K562 (cell line): ENCODE results near the gene HSD3B7. TPM values are rescaled to one million over a fixed set of nuclear protein-coding genes. Genes with fewer than 3 reads are reported as not detected.

ENCODE experiments used
- GABPB1 ChIP-seq: sonication (generic); formaldehyde crosslinking; IDR thresholded peaks from 2 replicates; pipeline ENCODE4 v1.8.0; 2022; ENCODE audit warnings: mild to moderate bottlenecking, missing genetic modification reagents
- KLF6 ChIP-seq: fragments of 250-450 bp; sonication (Bioruptor Pico); IDR thresholded peaks from 2 replicates; pipeline ENCODE4 v1.4.0; 2020; ENCODE audit warnings: mild to moderate bottlenecking, moderate library complexity, borderline replicate concordance
- NFATC3 ChIP-seq: fragments of 450-650 bp; IDR thresholded peaks from 2 replicates; pipeline ENCODE4 v1.6.1; 2017; ENCODE audit warnings: mild to moderate bottlenecking
- RAD21 ChIP-seq, 2 experiments: fragments of 250-450 bp in 1 of 2; fragments of 450-650 bp in 1 of 2; sonication (Bioruptor Pico) in 1 of 2; formaldehyde crosslinking in 1 of 2; IDR thresholded peaks in 1 of 2; conservative IDR thresholded peaks in 1 of 2; 2 replicates each; pipeline versions ENCODE4 v1.4.0 to v1.8.0; 2020 to 2022; ENCODE audit warnings: mild to moderate bottlenecking in 2 of 2, moderate library complexity in 1 of 2
- SP1 ChIP-seq: sonication (generic); formaldehyde crosslinking; IDR thresholded peaks from 2 replicates; pipeline ENCODE4 v1.8.1; 2022; ENCODE audit warnings: mild to moderate bottlenecking, missing genetic modification reagents
- ZBTB7A ChIP-seq: IDR thresholded peaks from 2 replicates; pipeline ENCODE4 v1.6.1; 2011; ENCODE audit warnings: low read depth, mild to moderate bottlenecking, low read length, moderate library complexity, borderline replicate concordance; ENCODE audit not compliant: control insufficient read depth
- ZNF699 ChIP-seq: fragments of 250-450 bp; sonication (Bioruptor Pico); IDR thresholded peaks from 2 replicates; pipeline ENCODE4 v1.8.0; 2021; ENCODE audit warnings: mild to moderate bottlenecking, moderate library complexity; ENCODE audit not compliant: insufficient replicate concordance
- polyA plus RNA-seq, 8 experiments: library from polyadenylated mRNA; depleted of rRNA in 4 of 8; stranded (reverse) in 5 of 8; unstranded in 3 of 8; fragments of >200 nt; fragmentation: Nextera tagmentation in 2 of 8; fragmentation: Illumina TruSeq in 1 of 8; extraction: Ambion mirVana in 2 of 8; extraction: Trizol in 1 of 8; gene quantifications; 2 replicates each; pipeline versions ENCODE4 v1.2.1 to v1.2.3, GENCODE V29; 2011 to 2014; ENCODE audit warnings: inconsistent platforms in 1 of 8, missing spikeins in 1 of 8
- total RNA-seq, 7 experiments: library from RNA; depleted of rRNA in 6 of 7; stranded (reverse); fragments of >200 nt in 6 of 7; fragmentation: Illumina TruSeq in 2 of 7; extraction: Trizol in 2 of 7; gene quantifications; 2 replicates each; pipeline versions ENCODE4 v1.2.1 to v1.2.3, GENCODE V29; 2011 to 2021; ENCODE audit warnings: low replicate concordance in 1 of 7
- TF ChIP-seq, protein P1 (sequence below): sonication (generic); formaldehyde crosslinking; IDR thresholded peaks from 2 replicates; pipeline ENCODE4 v1.8.0; 2022; ENCODE audit warnings: missing genetic modification reagents, mild to moderate bottlenecking, borderline replicate concordance
- TF ChIP-seq, protein P2 (sequence below): fragments of 450-650 bp; conservative IDR thresholded peaks from 2 replicates; pipeline ENCODE4 v1.6.1; 2016; ENCODE audit warnings: missing genetic modification characterization, low read depth, mild to moderate bottlenecking, control low read depth, missing compliant biosample characterization
- TF ChIP-seq, protein P3 (sequence below): sonication (generic); formaldehyde crosslinking; IDR thresholded peaks from 2 replicates; pipeline ENCODE4 v1.4.0; 2020; ENCODE audit warnings: mild to moderate bottlenecking, missing genetic modification reagents
- TF ChIP-seq, protein P4 (sequence below): fragments of 250-450 bp; sonication (Bioruptor Pico); IDR thresholded peaks from 2 replicates; pipeline ENCODE4 v1.4.0; 2020; ENCODE audit warnings: mild to moderate bottlenecking, moderate library complexity
- TF ChIP-seq, protein P5 (sequence below): fragments of 250-450 bp; sonication (Bioruptor Pico); IDR thresholded peaks from 2 replicates; pipeline ENCODE4 v1.5.0; 2021; ENCODE audit warnings: mild to moderate bottlenecking, moderate library complexity

The HSD3B7 gene
- total and polyA plus RNA-seq, 9 of the 15 experiments (the other 6 are each of a cell fraction or from before 2014, with no cell fraction given) = 5.4 to 49.1 (median 23.0) TPM

DNA sequence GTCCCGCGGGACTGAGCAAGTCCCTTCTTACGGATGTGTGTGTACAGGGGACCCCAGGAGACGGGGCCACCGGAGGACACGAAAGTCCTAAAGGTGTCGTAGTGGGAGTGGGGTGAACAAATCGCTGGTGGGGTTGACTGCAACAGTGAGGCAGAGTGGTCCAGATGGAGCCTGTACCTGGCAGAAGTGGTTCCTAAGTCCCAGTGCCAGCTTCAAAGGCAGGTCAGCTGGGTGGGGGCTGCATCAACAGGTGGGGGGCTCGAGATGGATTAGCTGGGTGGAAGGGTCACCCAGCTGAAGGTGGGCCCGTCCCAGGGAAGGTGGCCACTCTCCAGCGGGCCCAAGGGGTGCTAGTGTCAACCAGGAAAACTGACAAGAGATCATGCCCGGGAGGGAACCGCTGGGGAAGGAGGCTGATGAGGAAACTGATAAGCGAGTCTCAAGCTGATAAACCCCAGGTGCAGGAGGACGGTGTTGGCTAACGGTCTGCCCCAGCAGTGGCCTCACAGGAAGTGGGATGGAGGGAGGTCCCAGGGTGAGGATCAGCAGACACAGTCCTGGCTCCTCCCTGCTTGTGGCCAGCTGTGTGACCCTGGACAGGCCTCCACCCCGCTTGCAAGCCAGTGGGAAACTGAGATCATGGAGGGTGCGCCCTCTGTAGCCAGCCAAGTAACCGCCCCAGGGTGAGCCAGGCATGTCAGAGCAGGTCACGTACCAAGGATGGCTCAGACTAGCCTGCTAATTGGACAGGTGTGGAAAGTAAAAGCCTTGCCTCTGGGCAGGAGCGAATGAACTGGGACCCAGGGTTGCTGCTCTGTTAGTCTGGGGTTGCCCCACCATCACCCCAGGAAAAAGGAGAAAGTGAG lies 35.1 kb upstream of the HSD3B7 start (continued):
- TF ChIP-seq, protein P1, sequence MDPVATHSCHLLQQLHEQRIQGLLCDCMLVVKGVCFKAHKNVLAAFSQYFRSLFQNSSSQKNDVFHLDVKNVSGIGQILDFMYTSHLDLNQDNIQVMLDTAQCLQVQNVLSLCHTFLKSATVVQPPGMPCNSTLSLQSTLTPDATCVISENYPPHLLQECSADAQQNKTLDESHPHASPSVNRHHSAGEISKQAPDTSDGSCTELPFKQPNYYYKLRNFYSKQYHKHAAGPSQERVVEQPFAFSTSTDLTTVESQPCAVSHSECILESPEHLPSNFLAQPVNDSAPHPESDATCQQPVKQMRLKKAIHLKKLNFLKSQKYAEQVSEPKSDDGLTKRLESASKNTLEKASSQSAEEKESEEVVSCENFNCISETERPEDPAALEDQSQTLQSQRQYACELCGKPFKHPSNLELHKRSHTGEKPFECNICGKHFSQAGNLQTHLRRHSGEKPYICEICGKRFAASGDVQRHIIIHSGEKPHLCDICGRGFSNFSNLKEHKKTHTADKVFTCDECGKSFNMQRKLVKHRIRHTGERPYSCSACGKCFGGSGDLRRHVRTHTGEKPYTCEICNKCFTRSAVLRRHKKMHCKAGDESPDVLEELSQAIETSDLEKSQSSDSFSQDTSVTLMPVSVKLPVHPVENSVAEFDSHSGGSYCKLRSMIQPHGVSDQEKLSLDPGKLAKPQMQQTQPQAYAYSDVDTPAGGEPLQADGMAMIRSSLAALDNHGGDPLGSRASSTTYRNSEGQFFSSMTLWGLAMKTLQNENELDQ = no peak
- TF ChIP-seq SP1 (CRISPR knock-in tag) = peak; percentile 75
- TF ChIP-seq ZBTB7A = peak; percentile 26; the same call in 1 of the 2 replicates
- TF ChIP-seq, protein P2, sequence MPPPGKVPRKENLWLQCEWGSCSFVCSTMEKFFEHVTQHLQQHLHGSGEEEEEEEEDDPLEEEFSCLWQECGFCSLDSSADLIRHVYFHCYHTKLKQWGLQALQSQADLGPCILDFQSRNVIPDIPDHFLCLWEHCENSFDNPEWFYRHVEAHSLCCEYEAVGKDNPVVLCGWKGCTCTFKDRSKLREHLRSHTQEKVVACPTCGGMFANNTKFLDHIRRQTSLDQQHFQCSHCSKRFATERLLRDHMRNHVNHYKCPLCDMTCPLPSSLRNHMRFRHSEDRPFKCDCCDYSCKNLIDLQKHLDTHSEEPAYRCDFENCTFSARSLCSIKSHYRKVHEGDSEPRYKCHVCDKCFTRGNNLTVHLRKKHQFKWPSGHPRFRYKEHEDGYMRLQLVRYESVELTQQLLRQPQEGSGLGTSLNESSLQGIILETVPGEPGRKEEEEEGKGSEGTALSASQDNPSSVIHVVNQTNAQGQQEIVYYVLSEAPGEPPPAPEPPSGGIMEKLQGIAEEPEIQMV = no peak
- TF ChIP-seq, protein P3, sequence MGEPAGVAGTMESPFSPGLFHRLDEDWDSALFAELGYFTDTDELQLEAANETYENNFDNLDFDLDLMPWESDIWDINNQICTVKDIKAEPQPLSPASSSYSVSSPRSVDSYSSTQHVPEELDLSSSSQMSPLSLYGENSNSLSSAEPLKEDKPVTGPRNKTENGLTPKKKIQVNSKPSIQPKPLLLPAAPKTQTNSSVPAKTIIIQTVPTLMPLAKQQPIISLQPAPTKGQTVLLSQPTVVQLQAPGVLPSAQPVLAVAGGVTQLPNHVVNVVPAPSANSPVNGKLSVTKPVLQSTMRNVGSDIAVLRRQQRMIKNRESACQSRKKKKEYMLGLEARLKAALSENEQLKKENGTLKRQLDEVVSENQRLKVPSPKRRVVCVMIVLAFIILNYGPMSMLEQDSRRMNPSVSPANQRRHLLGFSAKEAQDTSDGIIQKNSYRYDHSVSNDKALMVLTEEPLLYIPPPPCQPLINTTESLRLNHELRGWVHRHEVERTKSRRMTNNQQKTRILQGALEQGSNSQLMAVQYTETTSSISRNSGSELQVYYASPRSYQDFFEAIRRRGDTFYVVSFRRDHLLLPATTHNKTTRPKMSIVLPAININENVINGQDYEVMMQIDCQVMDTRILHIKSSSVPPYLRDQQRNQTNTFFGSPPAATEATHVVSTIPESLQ (CRISPR knock-in tag) = no peak
- TF ChIP-seq, protein P4, sequence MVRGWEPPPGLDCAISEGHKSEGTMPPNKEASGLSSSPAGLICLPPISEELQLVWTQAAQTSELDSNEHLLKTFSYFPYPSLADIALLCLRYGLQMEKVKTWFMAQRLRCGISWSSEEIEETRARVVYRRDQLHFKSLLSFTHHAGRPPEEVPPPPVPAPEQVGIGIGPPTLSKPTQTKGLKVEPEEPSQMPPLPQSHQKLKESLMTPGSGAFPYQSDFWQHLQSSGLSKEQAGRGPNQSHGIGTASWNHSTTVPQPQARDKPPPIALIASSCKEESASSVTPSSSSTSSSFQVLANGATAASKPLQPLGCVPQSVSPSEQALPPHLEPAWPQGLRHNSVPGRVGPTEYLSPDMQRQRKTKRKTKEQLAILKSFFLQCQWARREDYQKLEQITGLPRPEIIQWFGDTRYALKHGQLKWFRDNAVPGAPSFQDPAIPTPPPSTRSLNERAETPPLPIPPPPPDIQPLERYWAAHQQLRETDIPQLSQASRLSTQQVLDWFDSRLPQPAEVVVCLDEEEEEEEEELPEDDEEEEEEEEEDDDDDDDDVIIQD (CRISPR knock-in tag) = no peak
- peak; percentile 15; the same call in 1 of the 2 replicates for TF ChIP-seq KLF6 (CRISPR knock-in tag)
- TF ChIP-seq ZNF699 (CRISPR knock-in tag) = no peak
- TF ChIP-seq, protein P5, sequence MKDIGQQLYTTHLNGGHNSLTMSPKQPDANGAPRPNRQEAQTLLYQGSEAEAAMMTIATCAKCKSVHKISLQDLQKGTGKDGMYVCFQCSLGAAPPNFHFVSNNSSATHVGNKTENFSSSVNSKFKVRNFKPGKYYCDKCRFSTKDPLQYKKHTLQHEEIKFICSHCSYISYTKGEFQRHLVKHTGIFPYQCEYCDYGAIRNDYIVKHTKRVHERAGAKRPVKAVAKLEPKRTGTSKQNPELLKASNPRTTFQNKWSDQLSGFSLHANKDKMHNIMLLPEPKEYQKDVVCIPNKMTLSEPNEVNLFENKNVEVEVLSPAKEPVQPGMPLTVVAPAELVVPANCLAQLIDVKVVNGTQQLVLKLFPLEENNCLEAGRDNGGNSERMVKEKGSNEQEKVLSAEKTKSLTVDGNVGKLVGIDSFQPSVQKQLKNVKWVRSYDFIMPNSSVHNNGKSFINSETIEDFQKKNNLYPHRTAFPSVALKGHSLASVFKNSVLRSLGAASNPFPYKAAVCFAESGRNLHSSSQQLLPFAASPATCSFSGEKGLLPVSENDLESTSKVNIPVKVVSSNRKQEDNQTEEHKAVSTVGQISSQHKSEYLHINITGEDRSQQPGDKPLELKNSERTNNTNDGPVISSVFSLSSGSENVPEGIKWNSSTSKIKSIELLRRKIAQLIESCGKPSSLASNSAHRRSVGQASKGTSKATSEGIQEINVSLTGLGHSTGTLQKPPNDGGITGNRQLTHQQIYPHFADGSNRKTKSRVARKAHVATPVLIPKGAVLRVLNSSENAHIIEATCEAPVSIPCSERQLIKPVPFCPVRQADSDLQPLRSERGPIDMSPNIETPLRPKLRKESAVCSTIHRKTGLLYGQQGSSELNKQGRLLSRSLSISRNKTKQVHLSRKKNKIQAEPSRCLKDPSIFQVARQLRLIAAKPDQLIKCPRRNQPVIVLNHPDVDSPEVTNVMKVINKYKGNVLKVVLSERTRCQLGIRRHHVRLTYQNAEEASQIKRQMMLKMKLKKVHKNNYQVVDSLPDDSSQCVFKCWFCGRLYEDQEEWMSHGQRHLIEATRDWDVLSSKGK (CRISPR knock-in tag) = no peak
- TF ChIP-seq GABPB1 = peak; percentile 69; the same call in 1 of the 2 replicates
- no peak for TF ChIP-seq NFATC3
- no peak for TF ChIP-seq RAD21 (CRISPR knock-in tag; conservative IDR thresholded peaks at IDR 0.05 in 1 of 2, IDR thresholded peaks at IDR 0.05 in 1 of 2)
